HepG2 (cell line): Measurements from ENCODE around the gene NFATC3. TPM values are rescaled to one million over a fixed set of nuclear protein-coding genes. Genes with fewer than 3 reads are reported as not detected.

ENCODE experiments used
- DNMT1 ChIP-seq: sonication (generic); formaldehyde crosslinking; IDR thresholded peaks from 2 replicates; pipeline ENCODE4 v1.5.1; 2020; ENCODE audit warnings: mild to moderate bottlenecking, missing genetic modification reagents
- DPF2 ChIP-seq: sonication (generic); formaldehyde crosslinking; IDR thresholded peaks from 2 replicates; pipeline ENCODE4 v1.4.0; 2020; ENCODE audit warnings: mild to moderate bottlenecking, low read depth, missing genetic modification reagents, borderline replicate concordance
- FOXA1 ChIP-seq, 2 experiments: fragments of 450-650 bp in 1 of 2; sonication (generic) in 1 of 2; formaldehyde crosslinking in 1 of 2; IDR thresholded peaks; 2 replicates each; pipeline versions ENCODE4 v1.4.0 to v1.6.1; 2016 to 2020; ENCODE audit warnings: missing genetic modification reagents in 1 of 2
- KDM5A ChIP-seq: fragments of 200-600 bp; sonication (generic); IDR thresholded peaks from 2 replicates; pipeline ENCODE4 v1.7.0; 2018; ENCODE audit warnings: antibody characterized with exemption, mild to moderate bottlenecking, low read length, borderline replicate concordance
- KDM5B ChIP-seq: sonication (generic); formaldehyde crosslinking; IDR thresholded peaks from 2 replicates; pipeline ENCODE4 v1.4.0; 2020; ENCODE audit warnings: missing genetic modification reagents, mild to moderate bottlenecking, borderline replicate concordance
- PCBP1 ChIP-seq: fragments of 200-400 bp; formaldehyde crosslinking; IDR thresholded peaks from 2 replicates; pipeline ENCODE4 v1.6.1; 2017; ENCODE audit warnings: mild to moderate bottlenecking, low read depth, low read length, borderline replicate concordance
- PHB2 ChIP-seq: fragments of 450-650 bp; IDR thresholded peaks from 2 replicates; pipeline ENCODE4 v1.6.1; 2018; ENCODE audit not compliant: partially characterized antibody
- PHF21A ChIP-seq: sonication (generic); formaldehyde crosslinking; IDR thresholded peaks from 2 replicates; pipeline ENCODE4 v1.5.0; 2020; ENCODE audit warnings: mild to moderate bottlenecking, missing genetic modification reagents
- PPARG ChIP-seq: conservative IDR thresholded peaks from 2 replicates; pipeline ENCODE4 v1.6.1; 2016; ENCODE audit warnings: missing biosample characterization, missing genetic modification reagents
- RNF2 ChIP-seq: fragments of 450-650 bp; conservative IDR thresholded peaks from 2 replicates; pipeline ENCODE4 v1.6.1; 2016; ENCODE audit warnings: low read depth
- ZFX ChIP-seq: sonication (generic); formaldehyde crosslinking; IDR thresholded peaks from 2 replicates; pipeline ENCODE4 v1.4.0; 2020; ENCODE audit warnings: mild to moderate bottlenecking, low read depth, missing genetic modification reagents, moderate library complexity
- ZMAT3 ChIP-seq: sonication (generic); formaldehyde crosslinking; conservative IDR thresholded peaks from 2 replicates; pipeline ENCODE4 v1.7.0; 2021; ENCODE audit warnings: missing genetic modification reagents
- ZNF430 ChIP-seq: sonication (generic); formaldehyde crosslinking; IDR thresholded peaks from 2 replicates; pipeline ENCODE4 v1.9.0; 2021; ENCODE audit warnings: mild to moderate bottlenecking, missing genetic modification reagents
- ZNF512 ChIP-seq: sonication (generic); formaldehyde crosslinking; IDR thresholded peaks from 2 replicates; pipeline ENCODE4 v1.4.0; 2020; ENCODE audit warnings: mild to moderate bottlenecking, missing genetic modification reagents
- ZNF687 ChIP-seq: sonication (generic); formaldehyde crosslinking; IDR thresholded peaks from 2 replicates; pipeline ENCODE4 v1.5.1; 2020; ENCODE audit warnings: mild to moderate bottlenecking, missing genetic modification reagents, moderate library complexity
- ZNF770 ChIP-seq: sonication (generic); formaldehyde crosslinking; IDR thresholded peaks from 2 replicates; pipeline ENCODE4 v1.5.0; 2020; ENCODE audit warnings: mild to moderate bottlenecking, missing genetic modification reagents
- ZNF891 ChIP-seq: sonication (generic); formaldehyde crosslinking; IDR thresholded peaks from 2 replicates; pipeline ENCODE4 v1.5.0; 2020; ENCODE audit warnings: mild to moderate bottlenecking, missing genetic modification reagents
- polyA plus RNA-seq, 8 experiments: library from polyadenylated mRNA; depleted of rRNA in 3 of 8; stranded (reverse) in 7 of 8; unstranded in 1 of 8; fragments of >200 nt; fragmentation: Illumina TruSeq in 4 of 8; extraction: Trizol in 4 of 8; gene quantifications; 2 replicates each; pipeline versions ENCODE4 v1.2.1 to v1.2.3, GENCODE V29; 2011 to 2016; ENCODE audit warnings: low read depth in 4 of 8, missing spikeins in 1 of 8, mixed read lengths in 1 of 8; ENCODE audit not compliant: insufficient read depth in 1 of 8
- total RNA-seq, 5 experiments: library from RNA; depleted of rRNA; stranded (reverse); fragments of >200 nt; fragmentation: Illumina TruSeq; extraction: Trizol; gene quantifications; 2 replicates each; pipeline ENCODE4 v1.2.3, GENCODE V29; 2016; ENCODE audit warnings: low read depth in 1 of 5

Gene NFATC3
- total and polyA plus RNA-seq, 2 of the 13 experiments (the other 11 are each of a cell fraction or from before 2014, with no cell fraction given) = 52.6 to 62.7 TPM

GRCh38 chr16:68234188-68235107 lies 149.3 kb downstream of the NFATC3 start (continued):
- TF ChIP-seq ZNF687 (CRISPR knock-in tag) = peak; percentile 73
- TF ChIP-seq DNMT1 (CRISPR knock-in tag) = 0 out of 2 replicates have a peak, but pooled peaks have one; percentile 73
- peak; percentile 96 for TF ChIP-seq PPARG (CRISPR knock-in tag)
- TF ChIP-seq ZNF512 (CRISPR knock-in tag) = 0 out of 2 replicates have a peak, but pooled peaks have one; percentile 15
- TF ChIP-seq PHB2 = no peak
- no peak for TF ChIP-seq FOXA1 (IDR thresholded peaks at IDR 0.05)
- TF ChIP-seq FOXA1 (CRISPR knock-in tag; IDR thresholded peaks at IDR 0.05) = peak; percentile 87
- peak; percentile 39; the same call in 1 of the 2 replicates for TF ChIP-seq DPF2 (CRISPR knock-in tag)
- TF ChIP-seq PHF21A (CRISPR knock-in tag) = peak; percentile 66; the same call in 1 of the 2 replicates
- TF ChIP-seq ZMAT3 (CRISPR knock-in tag) = peak; percentile 59; the same call in 1 of the 2 replicates
- 0 out of 2 replicates have a peak, but pooled peaks have one; percentile 25 for TF ChIP-seq KDM5B (CRISPR knock-in tag)
- 0 out of 2 replicates have a peak, but pooled peaks have one; percentile 8 for TF ChIP-seq KDM5A
- TF ChIP-seq ZNF891 = no peak; the same call in 1 of the 2 replicates
- TF ChIP-seq PCBP1 = peak; percentile 79; the same call in 1 of the 2 replicates
- TF ChIP-seq ZFX (CRISPR knock-in tag) = peak; percentile 2; the same call in 1 of the 2 replicates
- TF ChIP-seq RNF2 = no peak
- TF ChIP-seq ZNF770 (CRISPR knock-in tag) = peak; percentile 80
- TF ChIP-seq ZNF430 (CRISPR knock-in tag) = peak; percentile 31; the same call in 1 of the 2 replicates
